Endometrial microvascular endothelial cells (primary cell): ENCODE results near the gene POLR3H. TPM values are rescaled to one million over a fixed set of nuclear protein-coding genes. Genes with fewer than 3 reads are reported as not detected.

Experiments used
- in situ Hi-C: cut with HindIII; loops from 2 replicates; pipeline ENCODE4 v1.10.0; 2017; ENCODE audit warnings: low sequenced_read_pairs, low pct_unique_long_range_greater_than_20kb; ENCODE audit errors: inconsistent ontology term
- total RNA-seq: library from RNA; depleted of rRNA; stranded (reverse); fragments of >200 nt; gene quantifications from one replicate; pipeline ENCODE4 v1.2.3, GENCODE V29; 2015; ENCODE audit errors: inconsistent ontology term

The POLR3H gene
- total RNA-seq, 1 donor from 2014 or later, result 15.7 TPM

DNA sequence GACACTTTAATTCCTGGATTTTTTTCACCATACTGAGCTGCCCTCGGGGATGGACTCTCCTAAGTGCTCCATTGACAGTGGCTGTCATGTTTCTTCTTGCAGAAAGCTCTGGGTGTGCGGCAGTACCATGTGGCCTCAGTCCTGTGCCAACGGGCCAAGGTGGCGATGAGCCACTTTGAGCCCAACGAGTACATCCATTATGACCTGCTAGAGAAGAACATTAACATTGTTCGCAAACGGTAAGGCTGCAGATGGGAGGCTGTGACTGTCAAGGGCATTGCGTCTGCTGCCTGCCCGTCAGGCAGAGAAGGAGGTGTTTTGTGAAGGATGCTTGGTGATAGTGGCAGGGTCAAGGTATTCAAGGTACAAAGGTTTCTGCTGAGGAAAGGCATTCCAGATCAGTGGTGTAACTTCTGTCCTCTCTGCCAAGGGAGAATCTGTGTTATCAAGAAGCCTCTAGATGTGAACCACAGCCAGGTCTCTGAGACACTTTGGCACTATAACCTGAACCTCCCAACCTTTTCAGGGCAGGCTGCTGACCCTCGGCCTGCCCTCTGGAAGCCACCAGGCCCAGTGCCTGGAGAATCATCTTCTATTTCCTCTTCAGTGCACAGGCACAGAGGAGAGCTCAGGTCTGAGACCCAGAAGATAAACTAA is 44.5 kb downstream of the POLR3H start:
- in situ Hi-C loops, result no loop called here

DNA sequence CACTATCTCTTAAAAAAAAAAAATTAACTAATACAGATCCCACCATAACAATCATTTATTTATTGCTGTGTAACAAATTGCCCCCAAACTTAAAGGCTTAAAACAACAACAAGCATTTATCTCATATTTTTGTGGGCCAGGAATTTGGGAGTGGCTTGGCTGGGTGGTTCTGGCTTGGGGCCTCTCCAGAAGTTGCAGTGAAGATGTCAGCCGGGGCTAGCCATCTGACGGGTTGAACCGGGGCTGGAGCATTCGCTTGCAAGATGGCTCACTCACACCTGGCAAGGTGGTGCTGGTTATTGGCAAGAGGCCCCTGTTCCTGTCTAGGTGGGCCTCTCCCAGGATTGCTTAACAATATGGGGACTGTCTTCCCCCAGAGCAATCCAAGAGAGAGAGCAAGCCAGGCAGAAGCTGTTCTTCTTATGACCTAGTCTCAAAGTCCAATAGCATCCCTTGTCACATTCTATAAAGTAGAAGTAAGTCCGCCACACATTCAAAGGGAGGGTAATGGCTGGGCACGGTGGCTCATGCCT is 45.9 kb downstream of the POLR3H start:
- in situ Hi-C loops, result no loop called here

- in situ Hi-C loops, result no loop called here
Measured at GRCh38 chr22:41491374-41492100, 52.7 kb downstream of the POLR3H start.

- in situ Hi-C loops, result no loop called here
Measured at GRCh38 chr22:41488596-41489385, 55.5 kb downstream of the POLR3H start.

DNA sequence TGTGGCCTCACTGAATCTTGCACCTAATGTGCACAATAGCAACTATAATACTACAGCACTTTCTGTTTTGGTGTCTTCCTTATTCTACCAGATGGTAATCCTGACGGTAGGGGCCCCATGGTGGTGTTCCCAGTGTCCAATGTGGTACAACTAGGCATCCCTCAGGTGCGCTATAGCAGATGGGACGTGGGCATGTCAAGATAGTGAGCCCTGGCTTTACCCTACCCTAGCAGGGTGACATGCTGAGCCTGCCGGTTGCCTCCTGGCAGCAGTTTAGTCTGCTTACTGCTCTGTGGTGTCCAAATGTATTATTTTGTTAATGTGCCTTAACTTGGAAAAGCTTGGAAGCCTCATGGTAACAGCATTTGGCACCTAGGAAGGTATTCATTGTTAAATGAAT is 56.2 kb downstream of the POLR3H start:
- in situ Hi-C loops, result no loop called here

DNA sequence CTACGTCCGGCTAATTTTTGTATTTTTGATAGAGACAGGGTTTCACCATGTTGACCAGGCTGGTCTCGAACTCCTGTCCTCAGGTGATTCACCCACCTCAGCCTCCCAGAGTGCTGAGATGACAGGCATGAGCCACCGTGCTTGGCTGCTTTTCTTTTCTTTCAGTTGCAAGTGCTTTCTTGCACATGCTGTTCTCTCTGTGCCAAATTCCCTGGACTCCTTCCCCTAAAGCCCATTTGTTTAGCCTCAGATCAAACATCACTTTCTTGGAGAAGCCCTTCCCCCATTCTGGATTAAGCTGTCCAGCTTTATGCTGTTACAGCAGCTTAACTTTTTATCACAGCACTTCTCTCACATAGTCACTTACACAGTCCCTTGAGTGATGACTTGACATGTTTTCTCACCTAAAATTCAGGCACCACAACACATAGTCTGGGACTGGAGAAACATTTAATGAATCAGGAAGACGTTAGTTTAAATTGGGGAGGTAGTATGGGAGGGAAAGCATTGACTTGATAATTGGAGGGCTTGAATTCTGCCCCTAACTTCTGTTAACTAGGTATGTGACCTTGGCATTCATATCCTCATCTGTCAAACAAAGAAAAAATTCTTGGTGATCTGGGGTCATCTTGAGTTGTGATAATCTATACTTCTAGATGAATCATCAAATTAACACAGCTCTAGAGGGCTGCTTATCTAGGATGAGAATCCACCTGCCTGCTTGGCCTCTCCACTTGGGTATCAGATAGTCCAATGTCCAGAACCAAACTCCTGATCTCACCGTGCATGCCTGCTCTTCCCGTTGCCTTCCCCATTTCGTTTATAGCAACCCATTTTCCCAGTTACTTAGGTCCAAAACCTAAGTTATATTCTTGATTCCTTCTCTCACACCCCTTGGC is 57.0 kb downstream of the POLR3H start:
- in situ Hi-C loops, result no loop called here

DNA sequence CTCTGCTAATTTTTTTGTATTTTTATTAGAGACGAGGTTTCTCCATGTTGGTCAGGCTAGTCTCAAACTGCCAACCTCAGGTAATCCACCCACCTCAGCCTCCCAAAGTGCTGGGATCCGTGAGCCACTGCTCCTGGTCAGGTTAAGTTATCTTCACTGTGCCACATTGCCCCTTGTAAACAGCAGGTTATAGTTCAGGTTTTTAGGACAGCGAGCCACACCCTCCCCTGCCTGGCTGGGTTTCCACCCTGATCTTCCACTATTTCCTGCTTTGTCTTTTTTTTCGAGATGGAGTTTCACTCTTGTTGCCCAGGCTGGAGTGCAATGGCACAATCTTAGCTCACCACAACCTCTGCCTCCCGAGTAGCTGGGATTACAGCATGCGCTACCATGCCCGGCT is 59.2 kb downstream of the POLR3H start:
- in situ Hi-C loops, result no loop called here

DNA sequence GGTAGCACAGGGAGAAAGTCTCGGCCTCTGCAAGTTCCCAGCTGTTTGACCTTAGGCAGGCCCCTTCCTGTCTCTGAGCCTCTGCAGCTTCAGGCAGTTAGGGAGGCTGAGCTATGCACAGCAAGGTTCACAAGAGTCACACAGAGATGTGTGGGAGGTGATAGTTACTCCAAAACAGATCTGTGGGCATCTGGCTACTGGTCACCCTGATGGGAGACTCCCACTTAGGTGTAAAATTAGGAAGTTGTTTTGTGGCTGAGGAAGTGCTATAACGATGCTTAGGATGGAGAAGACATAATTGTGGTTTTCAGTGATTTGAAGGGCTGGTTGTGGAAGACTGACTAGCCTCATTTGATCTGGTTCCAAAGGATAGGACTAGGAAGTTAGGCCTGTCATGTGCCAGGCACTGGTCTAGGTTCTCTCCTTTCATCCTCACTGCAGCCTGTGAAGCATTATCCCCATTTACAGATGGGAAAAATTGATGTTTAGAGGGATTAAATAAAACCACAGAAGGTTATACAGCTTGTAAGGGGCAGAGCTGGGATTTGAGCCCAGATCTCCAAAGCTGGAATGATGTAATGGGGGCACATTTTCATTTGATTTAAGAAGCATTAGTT is 61.8 kb downstream of the POLR3H start:
- in situ Hi-C loops, result no loop called here

GRCh38 chr22:41481925-41482318 is 62.3 kb downstream of the POLR3H start:
- in situ Hi-C loops, result no loop called here

- in situ Hi-C loops, result no loop called here
Measured at GRCh38 chr22:41481131-41481830, 63.0 kb downstream of the POLR3H start.

- in situ Hi-C loops, result no loop called here
Measured at GRCh38 chr22:41480397-41480735, 63.9 kb downstream of the POLR3H start.

DNA sequence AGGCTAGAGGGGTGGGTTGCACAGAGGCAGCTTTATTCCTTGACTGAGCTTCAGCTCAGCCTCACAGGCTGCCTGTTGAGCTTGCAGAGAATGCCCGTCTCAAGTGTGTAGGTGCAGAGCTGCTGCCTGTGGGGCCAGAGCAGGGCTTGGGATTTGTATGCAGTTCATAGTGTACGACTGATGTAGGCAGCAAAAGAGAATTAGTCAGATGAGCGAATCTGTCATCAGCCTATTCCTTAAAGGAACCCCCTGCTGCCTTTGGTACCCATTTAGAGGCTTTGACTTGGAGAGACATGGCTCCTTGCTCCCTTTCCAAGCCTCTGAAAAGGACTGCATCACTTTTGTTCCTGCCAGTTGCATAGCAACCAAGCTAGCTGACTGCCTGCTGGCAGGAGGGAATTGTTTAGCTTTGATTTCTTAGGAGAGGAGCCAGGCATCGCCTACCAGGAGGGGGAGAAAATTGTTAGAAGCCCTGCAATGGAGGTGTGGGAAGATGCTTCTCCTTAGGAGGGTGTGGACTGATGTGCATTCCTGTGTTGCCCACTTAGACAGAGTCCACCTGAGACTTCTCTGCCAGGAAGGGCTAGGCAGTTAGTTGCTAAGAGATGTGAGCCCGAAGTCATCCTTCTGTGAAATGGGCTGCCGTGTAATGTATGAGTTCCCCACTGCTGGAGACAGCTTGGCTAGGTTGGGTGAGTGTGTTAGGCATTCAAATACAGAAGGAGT is 64.4 kb downstream of the POLR3H start:
- in situ Hi-C loops, result no loop called here

- in situ Hi-C loops, result no loop called here
Measured at GRCh38 chr22:41478891-41479521, 65.3 kb downstream of the POLR3H start.

DNA sequence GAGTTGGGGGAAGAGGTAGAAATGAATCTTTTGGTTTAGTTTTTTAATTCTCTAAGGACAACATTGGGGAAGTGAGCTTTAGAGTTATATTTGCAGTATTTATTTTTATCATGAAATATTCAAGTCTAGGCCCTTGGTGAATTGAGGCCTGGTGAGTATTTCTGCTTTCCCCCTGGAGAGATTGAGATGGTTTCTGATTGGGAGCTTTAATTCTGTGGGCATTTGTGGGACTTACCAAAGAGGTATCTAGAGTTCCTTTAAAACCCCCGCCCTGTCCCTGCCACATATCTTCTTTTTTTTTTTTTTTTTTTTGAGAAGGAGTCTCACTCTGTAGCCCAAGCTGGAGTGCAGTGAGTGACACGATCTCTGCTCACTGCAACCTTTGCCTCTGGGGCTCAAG is 65.8 kb downstream of the POLR3H start:
- in situ Hi-C loops, result no loop called here
